Osteocyte (in vitro differentiated cells): ENCODE data around the gene NECTIN1. TPM values are rescaled to one million over a fixed set of nuclear protein-coding genes. Genes with fewer than 3 reads are reported as not detected.

Source experiments
- DNase-seq: peaks from one replicate; pipeline ENCODE4 v3.0.0; 2021; ENCODE audit warnings: mixed read lengths; ENCODE audit not compliant: unreplicated experiment; ENCODE audit errors: extremely low spot score
- H3K27ac Mint-ChIP-seq: one replicate; pipeline ENCODE4 v1.8.0; 2021; ENCODE audit warnings: mild to moderate bottlenecking, mixed read lengths; ENCODE audit not compliant: unreplicated experiment
- H3K27me3 Mint-ChIP-seq: one replicate; pipeline ENCODE4 v1.8.0; 2021; ENCODE audit warnings: mixed read lengths; ENCODE audit not compliant: unreplicated experiment
- H3K36me3 Mint-ChIP-seq: one replicate; pipeline ENCODE4 v1.8.0; 2021; ENCODE audit warnings: mixed read lengths; ENCODE audit not compliant: unreplicated experiment
- H3K4me1 Mint-ChIP-seq: one replicate; pipeline ENCODE4 v1.8.0; 2021; ENCODE audit warnings: mixed read lengths; ENCODE audit not compliant: unreplicated experiment
- H3K4me3 Mint-ChIP-seq: one replicate; pipeline ENCODE4 v1.8.0; 2021; ENCODE audit warnings: mild to moderate bottlenecking, moderate library complexity, mixed read lengths; ENCODE audit not compliant: unreplicated experiment
- H3K9me3 Mint-ChIP-seq: one replicate; pipeline ENCODE4 v1.8.0; 2021; ENCODE audit warnings: mixed read lengths; ENCODE audit not compliant: unreplicated experiment
- CTCF ChIP-seq: fragments of 200-600 bp; sonication (generic); IDR thresholded peaks from 2 replicates; pipeline ENCODE4 v1.5.0; 2021; ENCODE audit warnings: antibody characterized with exemption, mild to moderate bottlenecking, moderate library complexity
- total RNA-seq: library from RNA; stranded (reverse); gene quantifications from 2 replicates; pipeline ENCODE4 v1.2.1, GENCODE V29; 2021

The NECTIN1 gene
- total RNA-seq, 1 donor from 2014 or later: 7.2 TPM

GRCh38 chr11:119720311-119720913 is 8.6 kb downstream of the NECTIN1 start:
- Mint-ChIP-seq H3K9me3 (no peaks in the 10 kb centered on the region), H3K27me3 (peaks cover 2% of the 10 kb centered on the region), H3K36me3 (no peaks in the 10 kb centered on the region), H3K4me3 (no peak overlapping the region), H3K4me1 (peaks cover 7% of the 10 kb centered on the region), H3K27ac (no peak overlapping the region)
- no peak for DNase-seq
- TF ChIP-seq CTCF: no peak

- H3K4me3 Mint-ChIP-seq: no peak overlapping the region
Measured at GRCh38 chr11:119717839-119718534, 11.0 kb downstream of the NECTIN1 start.

GRCh38 chr11:119716582-119717498 is 12.2 kb downstream of the NECTIN1 start:
- DNase-seq: no peak
- Mint-ChIP-seq H3K27ac (no peak overlapping the region), H3K36me3 (no peaks in the 10 kb centered on the region), H3K4me1 (peaks cover 5% of the 10 kb centered on the region), H3K9me3 (no peaks in the 10 kb centered on the region), H3K27me3 (no peaks in the 10 kb centered on the region), H3K4me3 (no peak overlapping the region)
- TF ChIP-seq CTCF: no peak

More at GRCh38 chr11:119717839-119718534, 11.0 kb downstream of the NECTIN1 start:
- H3K27me3 Mint-ChIP-seq: no peaks in the 10 kb centered on the region
- no peak for DNase-seq
- peaks cover 7% of the 10 kb centered on the region for H3K4me1 Mint-ChIP-seq
- no peak for TF ChIP-seq CTCF
- H3K36me3 Mint-ChIP-seq: no peaks in the 10 kb centered on the region
- no peak overlapping the region for H3K27ac Mint-ChIP-seq
- no peaks in the 10 kb centered on the region for H3K9me3 Mint-ChIP-seq

- Mint-ChIP-seq H3K27ac (no peak overlapping the region), H3K27me3 (no peaks in the 10 kb centered on the region), H3K36me3 (no peaks in the 10 kb centered on the region), H3K4me1 (no peaks in the 10 kb centered on the region), H3K9me3 (no peaks in the 10 kb centered on the region), H3K4me3 (no peak overlapping the region)
- DNase-seq: no peak
- no peak for TF ChIP-seq CTCF
Measured at GRCh38 chr11:119714590-119714989, 14.4 kb downstream of the NECTIN1 start.

- no peak overlapping the region for H3K27ac Mint-ChIP-seq
- no peaks in the 10 kb centered on the region for H3K27me3 Mint-ChIP-seq
- H3K9me3 Mint-ChIP-seq: no peaks in the 10 kb centered on the region
- no peak for TF ChIP-seq CTCF
- H3K4me3 Mint-ChIP-seq: no peak overlapping the region
- no peaks in the 10 kb centered on the region for H3K4me1 Mint-ChIP-seq
- H3K36me3 Mint-ChIP-seq: no peaks in the 10 kb centered on the region
- DNase-seq: no peak
Measured at GRCh38 chr11:119714189-119714588, 14.8 kb downstream of the NECTIN1 start.
